GM21576 (cell line): ENCODE data around the gene EMP2.
"Not testable (repeated sequence)": the region's sequence is repeated elsewhere in the genome, so short reads cannot be mapped to it uniquely, and the experiment has no call there.

Experiments
- ATAC-seq: cut with Tn5 transposase; IDR thresholded peaks from one replicate; pipeline ENCODE4 v1.9.1; 2021; ENCODE audit warnings: mild to moderate bottlenecking, moderate library complexity; ENCODE audit not compliant: unreplicated experiment

Gene EMP2

GRCh38 chr16:10525214-10525825 lies 55.1 kb downstream of the EMP2 start:
- no peak for ATAC-seq

- no peak for ATAC-seq
Measured at GRCh38 chr16:10522966-10523365, 57.4 kb downstream of the EMP2 start.

GRCh38 chr16:10521681-10522274 lies 58.6 kb downstream of the EMP2 start:
- no peak for ATAC-seq

- ATAC-seq = no peak
Measured at GRCh38 chr16:10520869-10521578, 59.4 kb downstream of the EMP2 start.

- ATAC-seq = no peak
Measured at GRCh38 chr16:10519929-10520868, 60.2 kb downstream of the EMP2 start.

- ATAC-seq = no peak
Measured at GRCh38 chr16:10519297-10519696, 61.1 kb downstream of the EMP2 start.

GRCh38 chr16:10518479-10519041 lies 61.8 kb downstream of the EMP2 start:
- ATAC-seq = no peak

GRCh38 chr16:10517868-10518267 lies 62.5 kb downstream of the EMP2 start:
- ATAC-seq = no peak

GRCh38 chr16:10514369-10515055 lies 65.9 kb downstream of the EMP2 start:
- ATAC-seq = no peak

GRCh38 chr16:10511829-10512228 lies 68.6 kb downstream of the EMP2 start:
- no peak for ATAC-seq

GRCh38 chr16:10510279-10510678 lies 70.1 kb downstream of the EMP2 start:
- ATAC-seq = no peak

GRCh38 chr16:10509534-10510025 lies 70.8 kb downstream of the EMP2 start:
- ATAC-seq = peak; percentile 78

- not testable (repeated sequence) for ATAC-seq
Measured at GRCh38 chr16:10505286-10505685, 75.1 kb downstream of the EMP2 start.

GRCh38 chr16:10504404-10504885 lies 76.0 kb downstream of the EMP2 start:
- ATAC-seq = no peak

GRCh38 chr16:10502776-10503175 lies 77.6 kb downstream of the EMP2 start:
- no peak for ATAC-seq

GRCh38 chr16:10501016-10501607 lies 79.3 kb downstream of the EMP2 start:
- ATAC-seq = no peak

GRCh38 chr16:10500582-10500981 lies 79.8 kb downstream of the EMP2 start:
- no peak for ATAC-seq

- no peak for ATAC-seq
Measured at GRCh38 chr16:10497132-10498101, 83.0 kb downstream of the EMP2 start.

GRCh38 chr16:10495031-10495345 lies 85.4 kb downstream of the EMP2 start:
- no peak for ATAC-seq
